NCI-H1092 (cell line): ENCODE data around the gene PLB1.
"Not testable (repeated sequence)": the region's sequence is repeated elsewhere in the genome, so short reads cannot be mapped to it uniquely, and the experiment has no call there.

Source experiments
- DNase-seq: peaks from one replicate; lab custom pipeline; 2025; lab: John Stamatoyannopoulos, UW

PLB1 gene

GRCh38 chr2:28538134-28538533 lies 42.3 kb downstream of the PLB1 start:
- DNase-seq, result no peak

DNA sequence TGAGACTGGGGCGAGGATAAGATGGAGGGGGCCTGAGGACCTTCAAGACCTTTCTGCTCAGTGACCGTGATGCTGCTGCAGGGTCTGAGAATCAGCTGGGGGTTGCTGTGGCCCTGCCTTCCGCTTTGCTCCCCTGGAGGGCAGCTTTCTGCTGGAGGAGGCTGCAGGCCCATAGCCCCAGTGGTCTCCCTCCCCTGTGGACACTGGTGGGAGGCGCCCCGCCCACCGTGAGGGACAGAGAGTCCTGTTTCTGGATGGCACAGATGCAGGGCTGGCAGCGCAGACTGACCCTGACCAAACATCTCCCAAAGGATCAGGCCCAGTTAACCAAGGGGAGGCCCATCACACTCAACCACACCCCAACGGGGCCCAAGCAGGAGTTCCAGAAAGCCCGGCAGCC lies 42.8 kb downstream of the PLB1 start:
- DNase-seq, result no peak

DNA sequence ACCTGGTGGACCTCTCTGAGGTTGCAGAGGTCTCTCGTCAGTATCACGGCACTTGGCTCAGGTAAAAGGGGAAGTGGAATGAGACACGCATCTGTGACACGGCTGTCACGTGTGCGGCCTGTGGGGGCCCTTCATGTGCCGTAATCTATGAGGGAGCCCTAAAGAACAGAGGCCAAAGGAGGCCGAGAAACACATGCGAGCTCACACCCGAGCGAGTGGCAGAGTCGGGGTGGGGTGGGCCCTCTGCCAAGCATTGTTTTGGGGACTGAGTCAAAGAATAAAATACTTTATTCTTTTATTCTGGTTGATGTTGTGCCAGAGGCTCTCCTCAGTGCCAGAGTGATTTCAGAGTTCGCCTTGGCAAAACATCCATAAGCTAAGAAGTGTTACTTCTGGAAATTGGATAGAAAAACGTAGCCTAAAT lies 43.3 kb downstream of the PLB1 start:
- no peak for DNase-seq

DNA sequence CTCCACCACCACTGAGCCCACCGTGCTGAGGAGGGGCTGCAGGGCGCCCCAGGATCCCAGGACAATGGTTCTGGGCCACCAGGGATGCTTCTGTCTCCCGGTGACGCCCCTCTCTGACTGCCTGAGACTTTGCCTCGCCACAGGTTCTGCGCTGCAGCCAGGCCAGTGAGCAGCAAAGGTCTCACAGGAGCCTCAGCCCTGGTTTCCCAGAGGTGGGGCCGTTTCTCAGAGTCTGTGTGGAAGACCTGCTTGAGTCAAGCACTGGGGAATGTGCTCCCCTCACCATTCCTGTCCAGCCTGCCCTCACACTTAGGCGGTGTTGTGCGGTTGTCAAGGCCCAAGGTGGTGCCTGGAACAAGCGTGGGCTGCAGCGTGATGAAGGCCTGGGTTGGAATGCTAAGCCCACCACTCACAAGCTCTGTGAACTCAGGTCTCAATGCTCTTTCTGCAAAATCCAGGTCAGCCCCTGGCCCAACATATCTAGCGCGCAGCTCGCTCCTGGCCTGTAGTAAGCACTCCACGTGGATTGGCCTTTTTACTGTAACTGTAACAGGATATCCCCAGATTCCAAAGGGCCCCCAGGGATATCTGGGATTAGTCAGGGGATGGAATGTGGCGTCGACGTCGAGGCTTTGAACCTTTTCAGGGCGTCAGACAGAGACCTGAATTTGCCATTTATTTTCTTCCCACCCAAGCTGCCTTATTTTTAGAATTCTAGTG lies 47.6 kb downstream of the PLB1 start:
- DNase-seq, result no peak

DNA sequence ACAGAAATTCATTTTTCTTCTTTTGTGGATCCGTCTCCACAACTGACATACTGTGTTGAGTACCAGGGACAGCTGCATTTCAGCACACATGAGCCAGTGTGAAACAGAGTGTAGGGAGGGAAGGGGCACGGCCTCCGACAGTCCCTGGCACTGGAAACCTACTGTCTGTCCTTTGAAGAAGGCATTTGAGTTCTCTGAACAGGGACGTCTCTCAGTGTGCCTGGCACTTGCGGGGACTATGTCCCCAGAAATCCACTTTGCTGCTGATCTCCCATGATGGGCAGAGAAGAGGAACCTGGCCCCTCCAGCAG lies 48.1 kb downstream of the PLB1 start:
- no peak for DNase-seq

GRCh38 chr2:28544405-28544921 lies 48.6 kb downstream of the PLB1 start:
- no peak for DNase-seq

GRCh38 chr2:28544922-28545589 lies 49.2 kb downstream of the PLB1 start:
- DNase-seq, result no peak

- DNase-seq, result no peak
Measured at GRCh38 chr2:28545590-28546200, 49.8 kb downstream of the PLB1 start.

GRCh38 chr2:28546242-28546641 lies 50.4 kb downstream of the PLB1 start:
- DNase-seq, result no peak

GRCh38 chr2:28547223-28547860 lies 51.5 kb downstream of the PLB1 start:
- no peak for DNase-seq

DNA sequence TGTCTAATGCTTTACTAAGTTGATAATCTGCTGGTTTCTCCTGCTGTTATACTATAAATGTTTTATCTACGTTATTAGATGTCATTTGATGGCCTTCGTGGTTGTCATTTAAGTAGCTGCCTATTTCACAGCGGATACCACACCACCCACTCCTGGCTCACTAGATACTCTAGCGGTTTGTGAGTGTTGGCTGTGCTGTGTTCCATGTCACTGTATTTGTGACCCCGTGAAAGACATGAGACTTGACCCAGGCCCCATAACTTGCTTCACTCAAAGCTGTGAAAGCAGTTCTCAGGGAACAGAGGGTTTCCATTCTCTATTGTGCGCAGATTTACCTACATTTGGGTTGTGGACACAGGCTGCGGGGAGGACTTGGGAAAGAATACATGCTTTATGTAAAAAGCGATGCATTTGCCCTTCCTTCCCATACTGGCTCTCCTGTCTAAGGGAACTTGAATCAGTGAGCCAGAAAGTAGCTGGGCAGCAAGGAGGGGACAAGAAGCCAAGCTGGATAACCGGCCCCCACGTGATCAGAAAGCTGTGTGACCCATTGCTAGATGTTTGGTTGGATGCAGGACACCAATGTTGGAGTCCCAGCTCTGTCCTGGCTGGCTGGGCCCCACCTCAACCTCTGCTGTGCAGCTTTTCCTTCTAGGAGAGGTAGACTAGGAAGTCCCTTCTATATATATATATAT lies 52.2 kb downstream of the PLB1 start:
- no peak for DNase-seq

GRCh38 chr2:28550345-28550744 lies 54.5 kb downstream of the PLB1 start:
- DNase-seq, result not testable (repeated sequence)

- DNase-seq, result no peak
Measured at GRCh38 chr2:28552045-28552823, 56.4 kb downstream of the PLB1 start.

- DNase-seq, result no peak
Measured at GRCh38 chr2:28556303-28556702, 60.4 kb downstream of the PLB1 start.

DNA sequence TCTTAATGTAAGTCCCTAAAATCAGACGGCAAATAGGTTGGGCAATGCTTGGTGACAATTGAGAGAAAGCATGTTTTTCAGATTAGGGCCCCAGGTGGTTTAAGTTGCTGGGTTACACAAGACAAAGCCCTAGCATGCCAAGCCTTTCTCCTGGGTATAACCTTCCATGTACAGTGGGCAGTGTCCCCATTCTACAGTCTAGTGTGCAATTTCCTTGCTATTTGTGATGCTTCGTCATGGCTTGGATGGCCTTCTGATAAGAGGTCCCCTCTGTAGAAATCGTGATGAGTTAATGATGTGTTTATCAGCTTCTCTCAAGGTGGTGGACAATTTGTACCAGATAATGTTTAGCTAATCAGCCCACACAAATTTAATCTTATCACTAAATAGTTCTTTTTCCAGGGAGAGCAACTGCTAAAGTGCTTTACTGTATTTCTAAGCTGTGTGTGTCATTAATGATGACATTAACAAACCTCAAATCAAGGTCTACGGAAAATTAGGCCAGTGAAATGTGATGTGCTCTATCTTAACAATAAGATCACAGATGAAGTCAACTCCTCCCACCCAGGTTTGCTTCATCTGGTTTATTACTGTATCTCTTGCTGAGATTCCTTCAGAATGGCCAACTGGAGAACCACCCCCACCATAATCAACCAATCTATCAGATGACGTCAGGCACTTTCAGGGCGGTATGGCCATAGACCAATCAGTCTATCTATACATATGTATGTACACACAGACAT lies 61.7 kb downstream of the PLB1 start:
- no peak for DNase-seq

GRCh38 chr2:28558158-28558820 lies 62.4 kb downstream of the PLB1 start:
- DNase-seq, result no peak

DNA sequence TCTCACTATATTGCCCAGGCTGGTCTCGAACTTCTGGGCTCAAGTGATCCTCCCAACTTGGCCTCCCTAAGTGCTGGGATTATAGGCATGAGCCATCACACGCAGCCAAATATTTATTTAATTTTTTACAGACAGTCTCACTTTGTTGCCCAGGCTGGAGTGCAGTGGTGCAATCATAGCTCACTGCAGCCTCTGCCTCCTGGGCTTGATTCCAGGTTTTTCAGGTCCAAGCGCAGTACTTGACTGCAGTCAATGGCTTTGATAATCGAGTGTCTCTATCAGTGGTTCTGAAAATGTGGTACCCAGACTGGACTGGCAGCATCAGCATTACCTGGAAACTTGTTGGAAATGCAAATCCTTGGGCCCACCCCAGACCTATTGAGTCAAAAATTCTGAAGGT lies 63.1 kb downstream of the PLB1 start:
- DNase-seq, result peak; percentile 4

DNA sequence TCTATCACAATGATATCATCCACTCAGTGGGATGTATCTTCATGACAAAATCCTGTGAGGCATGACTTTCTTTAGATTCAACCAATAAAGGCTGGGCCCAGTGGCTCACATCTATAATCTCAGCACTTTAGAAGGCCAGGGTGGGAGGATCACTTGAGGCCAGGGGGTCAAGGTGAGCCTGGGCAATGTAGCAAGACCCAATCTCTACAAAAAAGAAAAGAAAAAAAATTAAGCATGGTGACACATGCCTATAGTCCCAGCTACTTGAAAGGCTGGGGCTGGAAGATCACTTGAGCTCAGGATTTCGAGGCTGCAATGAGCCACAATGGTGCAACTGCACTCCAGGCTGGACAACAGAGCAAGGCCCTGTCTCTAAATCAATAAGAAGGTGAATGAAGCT lies 68.0 kb downstream of the PLB1 start:
- DNase-seq, result no peak

DNA sequence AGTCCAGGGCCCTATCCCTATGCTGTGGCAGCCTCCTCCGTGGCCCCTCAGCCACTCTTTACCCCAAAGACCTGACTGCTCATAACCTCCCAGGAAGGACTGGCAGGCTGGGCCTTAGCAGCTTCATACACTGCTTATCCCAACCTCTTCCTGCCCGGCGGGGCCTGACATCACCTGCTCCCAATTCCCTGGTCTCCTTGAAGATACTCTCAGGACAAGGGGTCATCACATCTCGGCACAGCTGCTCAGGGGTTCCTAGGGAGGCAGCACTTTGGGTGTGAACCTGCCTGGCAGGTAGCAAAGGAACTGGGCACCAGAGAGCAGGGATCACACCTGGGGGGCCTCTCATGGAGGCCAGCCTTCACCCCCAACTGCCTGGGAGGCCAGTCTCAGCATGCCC lies 68.5 kb downstream of the PLB1 start:
- no peak for DNase-seq

GRCh38 chr2:28565033-28565432 lies 69.2 kb downstream of the PLB1 start:
- DNase-seq, result no peak
